Epithelial cell of esophagus (primary cell): Measurements from ENCODE around the gene PAX5.

Source experiments
- DNase-seq: peaks from one replicate; pipeline ENCODE4 v3.0.0; 2010; ENCODE audit warnings: low read depth
- H3K4me3 ChIP-seq: 2 replicates; pipeline ENCODE4 v1.5.1; 2011; ENCODE audit warnings: mild to moderate bottlenecking, low read length, control low read depth
- CTCF ChIP-seq: IDR thresholded peaks from 2 replicates; pipeline ENCODE4 v1.5.1; 2011; ENCODE audit warnings: low read depth, mild to moderate bottlenecking, low read length, control low read depth, inconsistent platforms; ENCODE audit not compliant: insufficient read depth; ENCODE audit errors: missing control alignments

Gene PAX5

DNA sequence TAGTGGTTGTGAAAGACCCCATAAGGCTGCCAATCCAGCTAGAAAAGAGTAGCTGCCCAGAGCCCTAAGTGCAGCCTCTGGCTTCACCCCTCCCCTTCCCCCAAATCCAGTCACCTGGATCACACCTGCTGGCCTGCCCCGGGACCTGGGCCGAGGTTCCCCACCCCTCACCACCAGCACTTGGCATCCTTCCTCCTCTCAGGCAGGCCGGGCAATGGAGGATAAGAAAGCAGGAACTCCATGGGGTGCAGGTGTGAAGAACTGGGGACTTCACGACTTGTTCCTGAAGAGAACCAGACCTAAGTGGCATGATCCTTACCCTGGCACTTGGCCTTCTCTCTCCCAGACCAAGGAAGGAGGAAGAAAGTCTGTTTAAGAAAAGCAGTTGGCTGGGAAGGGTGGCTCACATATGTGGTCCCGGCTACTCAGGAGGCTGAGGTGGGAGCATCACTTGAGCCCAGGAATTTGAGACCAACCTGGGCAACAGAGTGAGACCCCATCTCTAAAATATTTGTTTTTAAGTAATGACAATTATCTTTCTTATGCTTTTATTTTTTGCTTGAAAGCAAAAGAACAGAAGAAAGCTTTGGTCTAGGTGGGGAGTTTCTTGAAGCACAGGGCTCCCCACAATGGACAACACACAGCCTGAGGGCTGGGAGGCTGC lies 131.1 kb downstream of the PAX5 start:
- TF ChIP-seq CTCF: no peak
- DNase-seq: no peak
- H3K4me3 ChIP-seq: no peak overlapping the region

- TF ChIP-seq CTCF: no peak
- no peak overlapping the region for H3K4me3 ChIP-seq
- no peak for DNase-seq
These were observed 131.9 kb downstream of the PAX5 start for GRCh38 chr9:36902080-36902716.

- no peak overlapping the region for H3K4me3 ChIP-seq
- TF ChIP-seq CTCF: no peak
- DNase-seq: no peak
These were observed 132.5 kb downstream of the PAX5 start for GRCh38 chr9:36901528-36901927.

- DNase-seq: no peak
- H3K4me3 ChIP-seq: no peak overlapping the region
- no peak for TF ChIP-seq CTCF
These were observed 133.2 kb downstream of the PAX5 start for GRCh38 chr9:36900856-36901220.

DNA sequence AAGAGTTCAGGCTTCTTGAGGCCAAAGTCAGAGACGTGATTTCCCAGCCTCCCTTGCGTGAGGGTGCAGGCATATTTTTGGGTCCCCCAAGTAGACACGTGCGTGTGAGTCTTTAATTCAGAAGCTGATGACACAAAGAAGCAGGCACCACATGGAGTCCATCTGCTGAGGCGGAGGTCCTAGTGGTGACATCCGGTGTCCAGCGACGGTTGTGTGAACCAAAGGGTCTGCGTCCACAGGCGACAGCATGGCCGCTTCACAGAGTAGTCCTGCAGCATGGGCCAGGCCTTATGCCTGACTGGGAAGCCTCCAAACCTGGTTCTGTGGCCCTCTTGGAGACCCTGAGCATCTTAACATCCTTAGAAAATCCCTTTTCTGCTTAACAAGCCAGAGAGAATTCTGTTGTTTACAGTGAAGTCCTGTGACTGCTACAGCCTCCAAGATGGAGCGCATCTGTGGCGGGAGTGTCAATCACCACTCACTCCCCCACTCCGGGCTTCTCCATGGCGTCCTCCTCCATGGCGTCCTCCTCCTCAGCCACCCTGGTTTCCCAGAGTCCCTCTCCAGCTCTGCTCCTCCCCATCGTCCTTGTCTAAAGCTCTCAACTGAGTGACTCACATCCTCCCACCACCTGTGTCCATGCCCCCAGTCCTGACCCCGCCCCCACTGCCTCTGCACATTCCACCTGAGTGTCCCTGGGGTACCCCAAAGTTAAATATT lies 133.8 kb downstream of the PAX5 start:
- DNase-seq: no peak
- TF ChIP-seq CTCF: no peak
- H3K4me3 ChIP-seq: no peak overlapping the region

DNA sequence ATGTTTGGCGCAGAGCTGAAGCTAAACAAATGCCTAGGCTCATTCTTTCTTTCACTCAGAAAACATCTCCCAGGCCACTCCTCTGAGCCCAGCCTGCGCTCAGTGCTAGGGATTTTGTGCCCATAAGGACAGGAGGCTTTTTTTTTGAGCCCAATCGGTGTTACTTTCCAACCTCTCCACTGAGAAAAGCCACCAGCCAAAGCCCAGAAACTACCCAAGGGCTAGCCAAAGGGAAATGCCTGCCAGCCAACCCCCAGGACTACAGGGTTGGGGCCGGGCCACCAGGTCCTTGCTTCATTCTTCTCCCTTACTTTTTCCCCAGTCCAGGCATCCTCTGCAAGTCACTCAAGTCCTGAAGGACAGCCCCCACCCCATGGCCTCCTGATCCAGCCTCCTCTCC lies 134.7 kb downstream of the PAX5 start:
- no peak overlapping the region for H3K4me3 ChIP-seq
- no peak for TF ChIP-seq CTCF
- DNase-seq: no peak
